ENCODE measurements around the gene GALNT17.

DNA sequence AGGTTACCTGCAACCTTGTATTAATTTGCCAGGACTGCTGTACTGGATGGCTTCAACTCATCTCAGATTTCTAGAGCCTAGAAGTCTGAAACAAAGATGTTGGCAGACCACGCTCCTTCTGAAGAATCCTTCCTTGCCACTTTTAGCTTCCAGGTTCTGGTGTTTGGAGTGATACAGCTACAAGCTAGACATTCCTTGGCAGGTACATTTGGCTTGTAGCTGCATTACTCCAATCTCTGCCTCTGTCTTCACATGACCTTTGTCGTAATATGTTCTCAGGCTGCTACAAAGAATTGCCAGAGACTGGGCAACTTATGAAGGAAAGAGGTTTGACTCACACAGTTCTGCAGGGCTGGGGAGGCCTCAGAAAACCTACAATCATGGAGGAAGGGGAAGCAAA lies 146.3 kb downstream of the GALNT17 start:
- TF ChIP-seq POLR2AphosphoS5 (IDR thresholded peaks at IDR 0.05; ENCODE audit: borderline replicate concordance, low read depth, low read length): no peak
- TF ChIP-seq EZH2 (IDR thresholded peaks at IDR 0.05): no peak
